ENCODE results near the gene DFFB.

Gene DFFB

DNA sequence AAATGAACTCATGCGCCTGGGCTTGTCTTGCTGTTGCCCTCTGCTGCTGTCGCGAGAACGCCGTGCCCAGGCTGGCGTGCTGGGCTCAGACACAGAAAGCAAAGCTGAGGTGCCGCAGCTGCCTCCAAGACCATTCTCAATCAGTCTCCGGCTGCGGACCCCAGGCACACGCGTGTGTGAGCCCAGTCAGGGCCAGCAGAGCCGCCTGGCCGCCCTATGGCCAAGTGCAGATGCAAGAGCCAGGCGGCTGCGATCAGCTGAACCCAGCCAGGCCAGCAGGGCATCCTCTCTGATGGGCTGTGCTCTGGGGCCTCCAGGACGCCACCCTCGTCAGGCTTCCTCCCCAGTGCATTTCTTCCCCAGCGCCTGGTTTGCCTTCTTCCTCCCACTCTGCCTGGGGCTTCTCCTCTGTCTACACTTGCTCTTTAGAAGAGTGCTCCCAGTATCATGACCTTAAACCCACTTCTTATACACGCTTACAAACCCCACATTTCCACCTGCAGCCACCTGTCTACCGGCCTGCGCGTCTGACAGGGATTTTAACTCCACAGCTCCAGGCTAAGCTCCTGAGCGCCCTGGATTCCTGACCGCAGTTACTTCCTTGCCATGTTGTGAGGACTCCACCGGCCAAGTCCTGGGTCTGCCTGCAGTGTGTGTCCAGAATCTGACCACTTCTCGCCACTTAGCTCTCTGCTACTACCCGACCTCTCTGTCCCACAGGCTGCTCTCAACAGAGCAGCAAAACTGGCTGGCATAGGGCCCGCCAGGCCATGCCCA is 39.3 kb upstream of the DFFB start:
- Histone ChIP-seq H3K9me3 (ENCODE audit: control insufficient read depth in 2 of 2, low read length in 2 of 2) (no peaks in the 10 kb centered on the region), H3K9ac (ENCODE audit: low read depth in 1 of 2, low read length in 2 of 2) (no peak overlapping the region), H3K36me3 (ENCODE audit: control insufficient read depth in 2 of 2, insufficient read depth in 2 of 2, low read length in 2 of 2) (peaks cover 37 to 38% of the 10 kb centered on the region in 2 donors), H3K4me3 (ENCODE audit: low read length in 2 of 2) (no peak overlapping the region), H3K4me1 (ENCODE audit: control insufficient read depth in 2 of 2, insufficient read depth in 2 of 2, low read length in 2 of 2) (no peaks in the 10 kb centered on the region), H3K27ac (ENCODE audit: low read depth in 2 of 2, low read length in 2 of 2) (no peak overlapping the region), H3K27me3 (ENCODE audit: control insufficient read depth in 2 of 2, insufficient read depth in 2 of 2, low read length in 2 of 2) (no peaks in the 10 kb centered on the region)

DNA sequence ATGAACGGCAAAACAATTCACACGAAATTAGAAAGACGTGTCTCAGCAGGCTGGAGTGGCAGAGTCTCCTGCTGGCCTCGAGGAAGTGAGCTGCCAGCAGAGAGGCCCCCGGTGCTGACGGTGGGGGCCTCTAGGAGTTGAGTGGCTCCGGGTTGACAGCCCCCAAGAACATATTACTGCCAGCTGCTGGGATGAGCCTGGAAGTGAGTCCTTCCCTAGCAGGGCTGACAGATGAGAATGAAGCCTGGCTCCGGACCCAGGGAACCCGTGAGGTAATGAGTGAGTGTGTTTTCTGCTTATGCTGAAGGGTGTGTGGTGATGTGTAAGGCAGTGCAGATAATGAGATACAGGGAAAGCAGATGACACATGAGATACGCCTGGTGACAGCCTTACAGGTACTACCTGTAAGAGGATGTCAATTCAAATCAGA is 37.5 kb upstream of the DFFB start:
- no peaks in the 10 kb centered on the region for H3K4me1 ChIP-seq (ENCODE audit: control insufficient read depth in 2 of 2, insufficient read depth in 2 of 2, low read length in 2 of 2)
- no peak overlapping the region for H3K9ac ChIP-seq (ENCODE audit: low read depth in 1 of 2, low read length in 2 of 2)
- peaks cover 41 to 42% of the 10 kb centered on the region in 2 donors for H3K36me3 ChIP-seq (ENCODE audit: control insufficient read depth in 2 of 2, insufficient read depth in 2 of 2, low read length in 2 of 2)

DNA sequence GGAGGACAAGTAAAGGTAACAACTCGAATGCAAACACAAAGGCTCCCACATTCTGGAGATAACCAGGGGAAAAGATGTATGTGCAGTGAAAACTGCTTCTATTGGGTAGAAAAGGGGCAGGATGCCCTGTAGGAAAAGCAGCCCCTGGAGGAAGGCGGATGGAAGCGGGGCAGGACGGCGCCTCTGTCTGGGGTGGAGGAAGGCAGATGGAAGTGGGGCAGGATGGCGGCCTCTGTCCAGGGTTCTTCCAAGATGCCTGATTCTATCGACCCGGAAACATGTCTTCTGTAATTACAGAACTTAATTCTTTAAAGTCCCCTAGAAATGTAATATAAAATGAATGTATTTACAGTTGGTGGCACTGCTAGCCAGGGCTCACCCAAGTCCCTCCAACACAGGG is 37.0 kb upstream of the DFFB start:
- H3K27ac ChIP-seq (ENCODE audit: low read depth in 2 of 2, low read length in 2 of 2) = no peak overlapping the region
- H3K27me3 ChIP-seq (ENCODE audit: control insufficient read depth in 2 of 2, insufficient read depth in 2 of 2, low read length in 2 of 2) = no peaks in the 10 kb centered on the region
- no peak overlapping the region for H3K9ac ChIP-seq (ENCODE audit: low read depth in 1 of 2, low read length in 2 of 2)
- H3K9me3 ChIP-seq (ENCODE audit: control insufficient read depth in 2 of 2, low read length in 2 of 2) = no peaks in the 10 kb centered on the region
- no peak overlapping the region for H3K4me3 ChIP-seq (ENCODE audit: low read length in 2 of 2)
- no peaks in the 10 kb centered on the region for H3K4me1 ChIP-seq (ENCODE audit: control insufficient read depth in 2 of 2, insufficient read depth in 2 of 2, low read length in 2 of 2)
- peaks cover 39 to 40% of the 10 kb centered on the region in 2 donors for H3K36me3 ChIP-seq (ENCODE audit: control insufficient read depth in 2 of 2, insufficient read depth in 2 of 2, low read length in 2 of 2)

More for the DNA sequence above, 37.5 kb upstream of the DFFB start:
- no peaks in the 10 kb centered on the region for H3K9me3 ChIP-seq (ENCODE audit: control insufficient read depth in 2 of 2, low read length in 2 of 2)
- H3K4me3 ChIP-seq (ENCODE audit: low read length in 2 of 2) = no peak overlapping the region
- H3K27ac ChIP-seq (ENCODE audit: low read depth in 2 of 2, low read length in 2 of 2) = no peak overlapping the region
- no peaks in the 10 kb centered on the region for H3K27me3 ChIP-seq (ENCODE audit: control insufficient read depth in 2 of 2, insufficient read depth in 2 of 2, low read length in 2 of 2)

DNA sequence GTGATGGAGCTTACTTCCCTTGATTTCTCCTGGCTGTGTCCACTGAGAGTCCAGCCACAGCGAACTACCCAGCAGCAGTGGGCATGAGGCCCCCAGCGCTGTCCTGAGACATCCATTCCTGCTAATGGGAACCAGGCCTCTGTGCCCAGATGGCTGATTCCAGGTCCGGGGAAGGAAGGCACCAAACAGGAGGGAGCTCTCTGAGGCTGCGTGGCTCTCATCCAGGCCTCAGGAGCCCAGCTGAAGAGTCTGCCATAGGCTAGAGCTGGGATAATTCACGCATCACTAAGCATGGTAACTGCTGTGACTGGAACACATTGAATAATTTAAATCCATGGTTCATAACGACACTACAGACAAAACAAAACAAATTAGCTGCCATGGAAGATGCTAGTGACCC is 36.3 kb upstream of the DFFB start:
- H3K27me3 ChIP-seq (ENCODE audit: control insufficient read depth in 2 of 2, insufficient read depth in 2 of 2, low read length in 2 of 2) = no peaks in the 10 kb centered on the region
- H3K4me3 ChIP-seq (ENCODE audit: low read length in 2 of 2) = no peak overlapping the region
- no peaks in the 10 kb centered on the region for H3K4me1 ChIP-seq (ENCODE audit: control insufficient read depth in 2 of 2, insufficient read depth in 2 of 2, low read length in 2 of 2)
- peaks cover 44% of the 10 kb centered on the region in 2 donors for H3K36me3 ChIP-seq (ENCODE audit: control insufficient read depth in 2 of 2, insufficient read depth in 2 of 2, low read length in 2 of 2)
- H3K9ac ChIP-seq (ENCODE audit: low read depth in 1 of 2, low read length in 2 of 2) = no peak overlapping the region
- no peak overlapping the region for H3K27ac ChIP-seq (ENCODE audit: low read depth in 2 of 2, low read length in 2 of 2)
- no peaks in the 10 kb centered on the region for H3K9me3 ChIP-seq (ENCODE audit: control insufficient read depth in 2 of 2, low read length in 2 of 2)

DNA sequence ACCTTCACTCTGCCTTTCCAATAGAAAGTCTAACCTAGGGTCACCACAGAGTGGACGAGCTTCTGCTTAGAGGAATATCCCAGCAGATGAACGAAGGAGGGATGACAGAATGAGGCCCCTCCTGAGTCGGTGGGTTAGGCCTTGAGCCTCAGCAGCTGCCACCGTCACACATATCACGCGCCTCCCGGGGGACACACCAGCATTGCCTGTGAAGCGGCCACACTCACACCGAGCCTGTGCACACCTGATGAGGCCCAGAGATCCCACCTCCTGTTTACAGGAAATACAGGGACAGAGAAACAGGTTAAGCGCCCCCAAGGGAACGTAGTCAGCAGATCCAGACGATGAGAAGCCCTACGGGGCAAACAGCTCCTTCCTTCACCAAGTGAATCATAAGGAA is 35.8 kb upstream of the DFFB start:
- Histone ChIP-seq H3K4me3 (ENCODE audit: low read length in 2 of 2) (no peak overlapping the region), H3K27me3 (ENCODE audit: control insufficient read depth in 2 of 2, insufficient read depth in 2 of 2, low read length in 2 of 2) (no peaks in the 10 kb centered on the region), H3K36me3 (ENCODE audit: control insufficient read depth in 2 of 2, insufficient read depth in 2 of 2, low read length in 2 of 2) (peaks cover 43 to 47% of the 10 kb centered on the region in 2 donors), H3K9me3 (ENCODE audit: control insufficient read depth in 2 of 2, low read length in 2 of 2) (no peaks in the 10 kb centered on the region), H3K27ac (ENCODE audit: low read depth in 2 of 2, low read length in 2 of 2) (no peak overlapping the region), H3K9ac (ENCODE audit: low read depth in 1 of 2, low read length in 2 of 2) (no peak overlapping the region), H3K4me1 (ENCODE audit: control insufficient read depth in 2 of 2, insufficient read depth in 2 of 2, low read length in 2 of 2) (no peaks in the 10 kb centered on the region)

DNA sequence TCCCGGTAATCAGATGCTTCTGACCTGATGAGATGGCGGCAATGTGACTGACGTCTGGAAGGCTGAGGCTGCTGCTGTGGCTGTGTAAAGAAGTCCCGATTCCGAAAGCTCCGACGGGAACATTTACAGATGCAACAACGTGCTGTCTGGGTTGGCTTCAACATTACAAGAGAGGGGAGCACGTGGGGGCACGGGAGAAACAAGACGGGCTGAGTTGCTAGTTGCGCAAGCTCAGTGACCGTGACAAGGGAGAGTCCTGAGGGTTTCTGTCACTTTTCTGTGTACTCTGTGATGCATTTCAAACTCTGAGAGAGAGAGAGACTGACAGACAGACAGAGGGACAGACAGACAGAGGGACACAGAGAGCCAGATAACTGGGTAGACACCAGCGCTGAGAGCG is 35.4 kb upstream of the DFFB start:
- Histone ChIP-seq H3K4me3 (ENCODE audit: low read length in 2 of 2) (no peak overlapping the region), H3K27ac (ENCODE audit: low read depth in 2 of 2, low read length in 2 of 2) (no peak overlapping the region), H3K4me1 (ENCODE audit: control insufficient read depth in 2 of 2, insufficient read depth in 2 of 2, low read length in 2 of 2) (no peaks in the 10 kb centered on the region), H3K9ac (ENCODE audit: low read depth in 1 of 2, low read length in 2 of 2) (no peak overlapping the region), H3K27me3 (ENCODE audit: control insufficient read depth in 2 of 2, insufficient read depth in 2 of 2, low read length in 2 of 2) (no peaks in the 10 kb centered on the region), H3K9me3 (ENCODE audit: control insufficient read depth in 2 of 2, low read length in 2 of 2) (no peaks in the 10 kb centered on the region), H3K36me3 (ENCODE audit: control insufficient read depth in 2 of 2, insufficient read depth in 2 of 2, low read length in 2 of 2) (peaks cover 42 to 47% of the 10 kb centered on the region in 2 donors)

DNA sequence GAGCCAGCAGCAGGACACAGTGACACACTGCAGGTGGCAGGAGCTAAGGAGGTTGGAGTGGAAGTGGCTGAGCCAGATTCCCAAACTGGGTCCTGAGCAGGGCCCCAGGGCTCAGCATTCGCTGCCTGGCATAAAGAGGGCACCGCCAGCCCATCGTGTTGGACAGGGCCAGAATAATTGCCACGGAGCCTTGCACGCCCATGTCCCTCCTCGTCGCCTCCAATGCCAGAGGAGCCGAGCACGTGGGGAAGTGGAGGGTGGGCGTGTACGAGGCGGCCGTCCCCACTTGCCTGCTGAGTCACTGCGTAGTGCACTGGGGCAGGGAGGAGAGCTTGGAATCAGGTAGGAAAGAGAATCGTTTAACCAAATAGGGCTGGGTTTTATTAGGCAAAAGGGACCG is 34.9 kb upstream of the DFFB start:
- no peaks in the 10 kb centered on the region for H3K27me3 ChIP-seq (ENCODE audit: control insufficient read depth in 2 of 2, insufficient read depth in 2 of 2, low read length in 2 of 2)
- H3K36me3 ChIP-seq (ENCODE audit: control insufficient read depth in 2 of 2, insufficient read depth in 2 of 2, low read length in 2 of 2) = peaks cover 42 to 47% of the 10 kb centered on the region in 2 donors
- no peak overlapping the region for H3K4me3 ChIP-seq (ENCODE audit: low read length in 2 of 2)
- H3K9ac ChIP-seq (ENCODE audit: low read depth in 1 of 2, low read length in 2 of 2) = no peak overlapping the region
- H3K4me1 ChIP-seq (ENCODE audit: control insufficient read depth in 2 of 2, insufficient read depth in 2 of 2, low read length in 2 of 2) = no peaks in the 10 kb centered on the region
- no peaks in the 10 kb centered on the region for H3K9me3 ChIP-seq (ENCODE audit: control insufficient read depth in 2 of 2, low read length in 2 of 2)
- H3K27ac ChIP-seq (ENCODE audit: low read depth in 2 of 2, low read length in 2 of 2) = no peak overlapping the region

DNA sequence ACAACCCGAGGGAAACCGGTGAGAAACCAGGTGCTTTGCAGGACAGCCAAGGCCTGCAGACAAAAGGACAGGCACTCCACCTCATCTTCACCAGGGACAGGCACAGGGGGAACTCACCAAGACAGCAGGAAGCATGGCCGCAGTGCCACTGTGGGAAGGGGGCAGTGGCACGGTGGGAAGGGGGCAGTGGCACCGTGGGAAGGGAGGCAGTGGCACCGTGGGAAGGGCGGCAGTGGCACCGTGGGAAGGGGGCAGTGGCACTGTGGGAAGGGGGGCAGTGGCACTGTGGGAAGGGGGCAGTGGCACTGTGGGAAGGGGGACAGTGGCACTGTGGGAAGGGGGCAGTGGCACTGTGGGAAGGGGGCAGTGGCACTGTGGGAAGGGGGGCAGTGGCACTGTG is 32.6 kb upstream of the DFFB start:
- no peaks in the 10 kb centered on the region for H3K27me3 ChIP-seq (ENCODE audit: control insufficient read depth in 2 of 2, insufficient read depth in 2 of 2, low read length in 2 of 2)
- no peak overlapping the region for H3K9ac ChIP-seq (ENCODE audit: low read depth in 1 of 2, low read length in 2 of 2)
- no peak overlapping the region for H3K27ac ChIP-seq (ENCODE audit: low read depth in 2 of 2, low read length in 2 of 2)
- no peaks in the 10 kb centered on the region for H3K9me3 ChIP-seq (ENCODE audit: control insufficient read depth in 2 of 2, low read length in 2 of 2)
- H3K4me3 ChIP-seq (ENCODE audit: low read length in 2 of 2) = no peak overlapping the region
- no peaks in the 10 kb centered on the region for H3K4me1 ChIP-seq (ENCODE audit: control insufficient read depth in 2 of 2, insufficient read depth in 2 of 2, low read length in 2 of 2)
- peaks cover 57 to 68% of the 10 kb centered on the region in 2 donors for H3K36me3 ChIP-seq (ENCODE audit: control insufficient read depth in 2 of 2, insufficient read depth in 2 of 2, low read length in 2 of 2)

DNA sequence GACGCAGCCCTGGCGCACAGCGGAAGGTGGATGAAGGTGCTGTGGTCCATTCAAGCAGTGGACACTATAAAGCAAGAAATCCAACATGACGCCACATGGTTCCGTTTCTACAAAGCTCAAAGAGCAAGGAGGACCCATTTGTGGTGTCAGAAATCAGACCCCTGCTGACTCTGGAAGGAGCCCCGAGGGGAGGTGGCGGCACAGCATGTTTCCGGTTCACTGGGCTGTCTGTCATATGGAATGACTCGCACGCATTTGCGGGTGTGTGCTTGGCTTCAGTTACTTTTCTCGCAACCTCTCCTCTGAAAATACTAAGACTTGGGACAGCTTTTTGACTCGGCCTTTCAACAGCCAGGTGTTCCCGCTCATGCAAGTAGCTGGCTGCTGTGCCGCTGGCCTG is 31.9 kb upstream of the DFFB start:
- Histone ChIP-seq H3K27ac (ENCODE audit: low read depth in 2 of 2, low read length in 2 of 2) (no peak overlapping the region), H3K27me3 (ENCODE audit: control insufficient read depth in 2 of 2, insufficient read depth in 2 of 2, low read length in 2 of 2) (no peaks in the 10 kb centered on the region), H3K9me3 (ENCODE audit: control insufficient read depth in 2 of 2, low read length in 2 of 2) (no peaks in the 10 kb centered on the region), H3K4me1 (ENCODE audit: control insufficient read depth in 2 of 2, insufficient read depth in 2 of 2, low read length in 2 of 2) (no peaks in the 10 kb centered on the region), H3K9ac (ENCODE audit: low read depth in 1 of 2, low read length in 2 of 2) (no peak overlapping the region), H3K4me3 (ENCODE audit: low read length in 2 of 2) (no peak overlapping the region), H3K36me3 (ENCODE audit: control insufficient read depth in 2 of 2, insufficient read depth in 2 of 2, low read length in 2 of 2) (peaks cover 63 to 65% of the 10 kb centered on the region in 2 donors)

DNA sequence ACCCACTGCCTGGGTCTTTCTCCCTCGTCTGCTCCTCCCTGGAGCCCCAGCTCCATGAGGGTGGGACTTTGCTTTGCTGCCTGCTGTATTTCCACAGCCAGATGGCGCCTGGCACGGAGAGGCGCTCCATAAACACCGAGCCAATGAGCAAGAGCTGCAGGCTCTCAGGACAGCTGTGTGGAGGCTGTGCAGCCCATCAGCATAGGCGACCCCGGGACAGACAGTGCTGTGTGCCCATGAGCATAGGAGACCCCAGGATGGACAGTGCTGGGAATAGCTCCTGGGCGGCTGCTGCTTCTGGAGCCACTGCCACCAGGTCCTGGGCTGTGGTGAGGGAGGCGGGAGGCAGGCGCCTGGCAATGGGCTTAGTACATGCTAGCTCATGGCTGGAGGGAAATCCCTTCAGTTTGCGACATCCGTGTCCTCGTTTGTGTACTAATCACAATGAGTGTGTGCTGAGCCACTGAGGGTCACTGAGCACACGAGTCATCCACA is 29.4 kb upstream of the DFFB start:
- Histone ChIP-seq H3K27ac (ENCODE audit: low read depth in 2 of 2, low read length in 2 of 2) (no peak overlapping the region), H3K4me3 (ENCODE audit: low read length in 2 of 2) (no peak overlapping the region), H3K36me3 (ENCODE audit: control insufficient read depth in 2 of 2, insufficient read depth in 2 of 2, low read length in 2 of 2) (peaks cover 53 to 57% of the 10 kb centered on the region in 2 donors), H3K9ac (ENCODE audit: low read depth in 1 of 2, low read length in 2 of 2) (no peak overlapping the region), H3K4me1 (ENCODE audit: control insufficient read depth in 2 of 2, insufficient read depth in 2 of 2, low read length in 2 of 2) (no peaks in the 10 kb centered on the region), H3K27me3 (ENCODE audit: control insufficient read depth in 2 of 2, insufficient read depth in 2 of 2, low read length in 2 of 2) (no peaks in the 10 kb centered on the region), H3K9me3 (ENCODE audit: control insufficient read depth in 2 of 2, low read length in 2 of 2) (no peaks in the 10 kb centered on the region)
